Sigmoid colon (tissue), 7 donors: ENCODE measurements around the gene ADGRV1. TPM values are rescaled to one million over a fixed set of nuclear protein-coding genes. Genes with fewer than 3 reads are reported as not detected.

Source experiments
- DNase-seq: peaks from one replicate; pipeline ENCODE4 v3.0.0-alpha.2; 2019
- H3K27ac ChIP-seq, 4 donors: fragments of 200-600 bp; sonication (generic); one replicate each; pipeline ENCODE4 v1.5.1; 2016 to 2019; ENCODE audit warnings: mild to moderate bottlenecking in 1 of 4
- H3K27me3 ChIP-seq, 3 donors: fragments of 200-600 bp; sonication (generic); one replicate each; pipeline ENCODE4 v1.5.1; 2019; ENCODE audit warnings: mild to moderate bottlenecking in 1 of 3
- H3K36me3 ChIP-seq, 4 donors: fragments of 200-600 bp; sonication (generic); one replicate each; pipeline ENCODE4 v1.5.1; 2016 to 2019
- H3K4me1 ChIP-seq, 4 donors: fragments of 200-600 bp; sonication (generic); one replicate each; pipeline ENCODE4 v1.5.1; 2017 to 2019
- H3K4me3 ChIP-seq, 4 donors: fragments of 200-600 bp; sonication (generic); one replicate each; pipeline ENCODE4 v1.5.1; 2017 to 2019; ENCODE audit warnings: mild to moderate bottlenecking in 2 of 4, moderate library complexity in 1 of 4
- H3K9me3 ChIP-seq, 4 donors: fragments of 200-600 bp in 3 of 4; sonication (generic) in 3 of 4; one replicate each; pipeline versions ENCODE4 v1.5.1 to v1.6.1; 2013 to 2019
- CTCF ChIP-seq, 4 experiments: fragments of 450-650 bp in 3 of 4; fragments of 200-600 bp in 1 of 4; IDR thresholded peaks; one replicate each; pipeline ENCODE4 v1.5.1; 2016 to 2019; ENCODE audit warnings: antibody characterized with exemption in 4 of 4, mild to moderate bottlenecking in 3 of 4, moderate library complexity in 2 of 4
- EP300 ChIP-seq, 4 donors: sonication (generic); formaldehyde crosslinking; IDR thresholded peaks; one replicate each; pipeline ENCODE4 v1.6.1; 2017; ENCODE audit warnings: antibody characterized with exemption in 4 of 4
- POLR2A ChIP-seq, 2 donors: fragments of 450-650 bp; IDR thresholded peaks; one replicate each; pipeline ENCODE4 v1.6.1; 2016; ENCODE audit warnings: antibody characterized with exemption in 2 of 2, mild to moderate bottlenecking in 2 of 2, moderate library complexity in 2 of 2
- POLR2AphosphoS5 ChIP-seq, 4 donors: sonication (generic); formaldehyde crosslinking; IDR thresholded peaks; one replicate each; pipeline ENCODE4 v1.6.1; 2017; ENCODE audit warnings: antibody characterized with exemption in 4 of 4
- WGBS, 2 donors: extraction: QIAGEN DNeasy Blood & Tissue Kit; methylation state at CpG; one replicate each; pipeline ENCODE4 v1.1.7; 2013; 5-methylcytosine and 5-hydroxymethylcytosine counted together
- intact Hi-C: fragments of 100-400 bp; cut with DNase I; formaldehyde crosslinking; loops from one replicate; pipeline ENCODE4 v1.15.1; 2023
- polyA plus RNA-seq, 3 donors: library from polyadenylated mRNA; stranded (reverse); fragments of 200-250 nt; gene quantifications; one replicate each; pipeline ENCODE4 v1.2.3, GENCODE V29; 2013
- total RNA-seq, 4 donors: library from RNA; depleted of rRNA; stranded (reverse); fragments of >200 nt; gene quantifications; one replicate each; pipeline ENCODE4 v1.1.0, GENCODE V29; 2016
- donor health status: healthy with polysubstance abuse.
- donor health status: Bipolar disorder and iron deficiency.
- donor health status: healthy.

ADGRV1 gene
- total and polyA plus RNA-seq, 7 donors: 0.54 to 2.1 (median 0.74) TPM; not detected in 1

- 81 to 91% methylated on average over 3 of the region's 3 CpGs for WGBS, 2 donors
- Histone ChIP-seq H3K4me1 (peaks cover 0 to 35% (median 24%) of the 10 kb centered on the region in 4 donors), H3K27me3 (no peaks in the 10 kb centered on the region), H3K36me3 (no peaks in the 10 kb centered on the region), H3K9me3 (no peaks in the 10 kb centered on the region), H3K4me3 (no peak overlapping the region), H3K27ac (no peak overlapping the region)
- DNase-seq: no peak
- intact Hi-C loops: no loop called here
- no peak for TF ChIP-seq POLR2AphosphoS5 (IDR thresholded peaks at IDR 0.05)
- TF ChIP-seq EP300 (IDR thresholded peaks at IDR 0.05): no peak
- no peak for TF ChIP-seq POLR2A (IDR thresholded peaks at IDR 0.05)
- TF ChIP-seq CTCF (IDR thresholded peaks at IDR 0.05): no peak
These were observed 536.7 kb downstream of the ADGRV1 start for GRCh38 chr5:91095313-91095712.

GRCh38 chr5:91095786-91096385, 537.3 kb downstream of the ADGRV1 start:
- no peaks in the 10 kb centered on the region for H3K9me3 ChIP-seq
- no peak overlapping the region for H3K27ac ChIP-seq
- no peaks in the 10 kb centered on the region for H3K27me3 ChIP-seq
- 79 to 84% methylated on average over 6 of the region's 6 CpGs for WGBS, 2 donors
- H3K4me1 ChIP-seq: peaks cover 0 to 35% (median 24%) of the 10 kb centered on the region in 4 donors
- no peak for DNase-seq
- intact Hi-C loops: no loop called here
- H3K4me3 ChIP-seq: no peak overlapping the region
- no peak for TF ChIP-seq POLR2A (IDR thresholded peaks at IDR 0.05)
- no peak for TF ChIP-seq EP300 (IDR thresholded peaks at IDR 0.05)
- no peak for TF ChIP-seq CTCF (IDR thresholded peaks at IDR 0.05)
- no peak for TF ChIP-seq POLR2AphosphoS5 (IDR thresholded peaks at IDR 0.05)
- no peaks in the 10 kb centered on the region for H3K36me3 ChIP-seq

GRCh38 chr5:91098541-91098940, 539.9 kb downstream of the ADGRV1 start:
- TF ChIP-seq EP300 (IDR thresholded peaks at IDR 0.05): no peak
- TF ChIP-seq POLR2AphosphoS5 (IDR thresholded peaks at IDR 0.05): no peak
- TF ChIP-seq POLR2A (IDR thresholded peaks at IDR 0.05): no peak
- no peak for TF ChIP-seq CTCF (IDR thresholded peaks at IDR 0.05)
- H3K27me3 ChIP-seq: no peaks in the 10 kb centered on the region
- DNase-seq: no peak
- peaks cover 0 to 40% (median 29%) of the 10 kb centered on the region in 4 donors for H3K4me1 ChIP-seq
- 76 to 87% methylated on average over 3 of the region's 3 CpGs for WGBS, 2 donors
- peak overlapping the region in 2 of 4 donors; percentile 24 to 37 for H3K27ac ChIP-seq
- no peaks in the 10 kb centered on the region for H3K36me3 ChIP-seq
- no peaks in the 10 kb centered on the region for H3K9me3 ChIP-seq
- no peak overlapping the region for H3K4me3 ChIP-seq
- intact Hi-C loops: no loop called here

- Histone ChIP-seq H3K4me3 (no peak overlapping the region), H3K27ac (peak overlapping the region in 1 of 4 donors; percentile 27), H3K27me3 (no peaks in the 10 kb centered on the region), H3K36me3 (no peaks in the 10 kb centered on the region), H3K4me1 (peaks cover 0 to 29% (median 13%) of the 10 kb centered on the region in 4 donors), H3K9me3 (no peaks in the 10 kb centered on the region)
- peak; percentile 75 to 93 (median 90) for TF ChIP-seq CTCF (IDR thresholded peaks at IDR 0.05)
- TF ChIP-seq POLR2AphosphoS5 (IDR thresholded peaks at IDR 0.05): peak in 1 of 4 donors; percentile 41
- TF ChIP-seq EP300 (IDR thresholded peaks at IDR 0.05): no peak
- TF ChIP-seq POLR2A (IDR thresholded peaks at IDR 0.05): no peak
- intact Hi-C loops: loop anchor here (1.0 to 5.0 kb wide), 5 partner anchors 169 to 283 kb away; no protein-coding TSS in a partner anchor
- DNase-seq: peak; percentile 90
- WGBS, 2 donors: 18 to 45% methylated on average over 8 of the region's 8 CpGs
These were observed 543.2 kb downstream of the ADGRV1 start for GRCh38 chr5:91101600-91102379.
